Measurements from ENCODE around the gene SLC39A11.

DNA sequence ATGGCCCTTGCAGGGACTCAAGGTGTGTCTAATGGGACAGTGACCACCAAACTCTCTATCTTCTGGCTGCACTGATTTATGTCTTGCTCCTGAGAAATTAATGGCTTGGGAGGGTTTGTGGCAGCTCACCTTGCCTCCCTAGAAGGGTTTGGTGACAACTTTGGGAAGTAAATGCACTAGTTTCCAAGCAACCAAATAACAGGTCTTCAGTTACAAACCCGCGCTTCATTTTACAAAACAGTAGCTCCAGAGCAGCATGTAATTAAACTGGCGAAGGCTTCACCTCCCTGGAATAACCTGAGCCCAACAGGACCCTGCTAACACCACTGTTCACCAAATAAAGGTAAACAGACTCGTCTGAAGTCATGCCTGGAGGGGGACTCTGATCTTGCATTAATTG lies 318.3 kb downstream of the SLC39A11 start:
- TF ChIP-seq, protein P1, sequence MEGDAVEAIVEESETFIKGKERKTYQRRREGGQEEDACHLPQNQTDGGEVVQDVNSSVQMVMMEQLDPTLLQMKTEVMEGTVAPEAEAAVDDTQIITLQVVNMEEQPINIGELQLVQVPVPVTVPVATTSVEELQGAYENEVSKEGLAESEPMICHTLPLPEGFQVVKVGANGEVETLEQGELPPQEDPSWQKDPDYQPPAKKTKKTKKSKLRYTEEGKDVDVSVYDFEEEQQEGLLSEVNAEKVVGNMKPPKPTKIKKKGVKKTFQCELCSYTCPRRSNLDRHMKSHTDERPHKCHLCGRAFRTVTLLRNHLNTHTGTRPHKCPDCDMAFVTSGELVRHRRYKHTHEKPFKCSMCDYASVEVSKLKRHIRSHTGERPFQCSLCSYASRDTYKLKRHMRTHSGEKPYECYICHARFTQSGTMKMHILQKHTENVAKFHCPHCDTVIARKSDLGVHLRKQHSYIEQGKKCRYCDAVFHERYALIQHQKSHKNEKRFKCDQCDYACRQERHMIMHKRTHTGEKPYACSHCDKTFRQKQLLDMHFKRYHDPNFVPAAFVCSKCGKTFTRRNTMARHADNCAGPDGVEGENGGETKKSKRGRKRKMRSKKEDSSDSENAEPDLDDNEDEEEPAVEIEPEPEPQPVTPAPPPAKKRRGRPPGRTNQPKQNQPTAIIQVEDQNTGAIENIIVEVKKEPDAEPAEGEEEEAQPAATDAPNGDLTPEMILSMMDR (IDR thresholded peaks at IDR 0.05; ENCODE audit: low read depth, low read length), result no peak
- TF ChIP-seq EZH2phosphoT487 (IDR thresholded peaks at IDR 0.05; ENCODE audit: low read depth), result no peak

All from OCI-LY3 (cell line).